IMR-90 (cell line): ENCODE results near the gene PID1. TPM values are rescaled to one million over a fixed set of nuclear protein-coding genes. Genes with fewer than 3 reads are reported as not detected.

Experiments used
- ATAC-seq: fragments of 200-7000 bp; cut with Tn5 transposase; 2 replicates; pipeline ENCODE4 v1.9.1; 2020; ENCODE audit warnings: low read depth, mild to moderate bottlenecking, moderate library complexity
- BruUV-seq: library from RNA; stranded (reverse); fragments of 400-500 nt; replicated peaks from 2 replicates; lab custom pipeline; 2021; lab: Mats Ljungman, UMichigan
- CTCF ChIA-PET: fragments of 300-600 bp; formaldehyde crosslinking; extraction: SDS; loops from one replicate; lab custom pipeline; 2021; ENCODE audit warnings: antibody characterized with exemption; lab: Yijun Ruan, JAX
- POLR2A ChIA-PET: fragments of 300-600 bp; sonication (Branson Sonifier 250); formaldehyde crosslinking; loops from one replicate; lab custom pipeline; 2022; ENCODE audit warnings: antibody characterized with exemption; ENCODE audit not compliant: unreplicated experiment; lab: Charles Lee
- DNase-seq: peaks from one replicate; pipeline ENCODE4 v3.0.0; 2013
- H2AFZ ChIP-seq: replicated peaks from 2 replicates; pipeline ENCODE3; 2013; ENCODE audit warnings: low read length, mild to moderate bottlenecking; ENCODE audit not compliant: poor library complexity
- H2AK5ac ChIP-seq: 2 replicates; pipeline ENCODE4 v1.6.1; 2013; ENCODE audit warnings: low read depth, low read length, inconsistent platforms
- H2AK9ac ChIP-seq: replicated peaks from 2 replicates; pipeline ENCODE3; 2013; ENCODE audit warnings: mild to moderate bottlenecking, low read depth, low read length, moderate library complexity; ENCODE audit not compliant: poor library complexity
- H2BK120ac ChIP-seq: 2 replicates; pipeline ENCODE4 v1.6.1; 2013; ENCODE audit warnings: low read depth, low read length, inconsistent platforms
- H2BK15ac ChIP-seq: 3 replicates; pipeline ENCODE4 v1.6.1; 2013; ENCODE audit warnings: low read depth, low read length, inconsistent platforms
- H2BK20ac ChIP-seq: 2 replicates; pipeline ENCODE4 v1.6.1; 2013; ENCODE audit warnings: low read depth, mild to moderate bottlenecking, inconsistent platforms, low read length, moderate library complexity
- H2BK5ac ChIP-seq: 2 replicates; pipeline ENCODE4 v1.6.1; 2013; ENCODE audit warnings: mild to moderate bottlenecking, low read depth, low read length, inconsistent platforms; ENCODE audit not compliant: poor library complexity, severe bottlenecking
- H3K14ac ChIP-seq: replicated peaks from 2 replicates; pipeline ENCODE4 v1.6.1; 2013; ENCODE audit warnings: low read depth, low read length, inconsistent platforms
- H3K18ac ChIP-seq: 2 replicates; pipeline ENCODE4 v1.6.1; 2013; ENCODE audit warnings: low read depth, low read length, control low read depth
- H3K23ac ChIP-seq: 2 replicates; pipeline ENCODE4 v1.6.1; 2013; ENCODE audit warnings: low read depth, low read length, inconsistent platforms
- H3K27ac ChIP-seq: 2 replicates; pipeline ENCODE4 v1.5.1; 2013; ENCODE audit warnings: mild to moderate bottlenecking, control low read depth, low read length; ENCODE audit not compliant: insufficient read depth
- H3K27me3 ChIP-seq: 2 replicates; pipeline ENCODE4 v1.6.1; 2013; ENCODE audit warnings: low read length; ENCODE audit not compliant: control insufficient read depth, insufficient read depth
- H3K36me3 ChIP-seq: 2 replicates; pipeline ENCODE4 v1.6.1; 2013; ENCODE audit warnings: low read length, mixed read lengths; ENCODE audit not compliant: control insufficient read depth, insufficient read depth
- H3K4ac ChIP-seq: 2 replicates; pipeline ENCODE4 v1.6.1; 2013; ENCODE audit warnings: low read depth, low read length, inconsistent platforms
- H3K4me1 ChIP-seq: 2 replicates; pipeline ENCODE4 v1.6.1; 2013; ENCODE audit warnings: low read length, mixed read lengths; ENCODE audit not compliant: control insufficient read depth, insufficient read depth
- H3K4me2 ChIP-seq: 2 replicates; pipeline ENCODE4 v1.6.1; 2013; ENCODE audit warnings: low read depth, mild to moderate bottlenecking, control low read depth, low read length, moderate library complexity
- H3K4me3 ChIP-seq: 2 replicates; pipeline ENCODE4 v1.5.1; 2013; ENCODE audit warnings: low read depth, mild to moderate bottlenecking, control low read depth, low read length, moderate library complexity; ENCODE audit not compliant: insufficient read depth
- H3K56ac ChIP-seq: 2 replicates; pipeline ENCODE4 v1.6.1; 2013; ENCODE audit warnings: low read length, inconsistent platforms; ENCODE audit not compliant: insufficient read depth; ENCODE audit errors: extremely low read depth
- H3K79me1 ChIP-seq, 2 experiments: 2 replicates each; pipeline ENCODE4 v1.6.1; 2013; ENCODE audit warnings: low read length in 2 of 2, inconsistent platforms in 1 of 2, low read depth in 1 of 2
- H3K9ac ChIP-seq: 2 replicates; pipeline ENCODE4 v1.6.1; 2013; ENCODE audit warnings: low read depth, low read length, control low read depth
- H3K9me1 ChIP-seq: 2 replicates; pipeline ENCODE4 v1.6.1; 2013; ENCODE audit warnings: low read length, inconsistent platforms; ENCODE audit not compliant: insufficient read depth
- H3K9me3 ChIP-seq: 2 replicates; pipeline ENCODE4 v1.6.1; 2013; ENCODE audit warnings: low read length; ENCODE audit not compliant: control insufficient read depth, insufficient read depth
- H4K20me1 ChIP-seq: 2 replicates; pipeline ENCODE4 v1.6.1; 2013; ENCODE audit warnings: low read length, inconsistent platforms; ENCODE audit not compliant: insufficient read depth
- H4K5ac ChIP-seq: 2 replicates; pipeline ENCODE4 v1.6.1; 2013; ENCODE audit warnings: mild to moderate bottlenecking, low read depth, low read length, control low read depth
- H4K8ac ChIP-seq, 2 experiments: 2 replicates each; pipeline ENCODE4 v1.6.1; 2013; ENCODE audit warnings: low read depth in 2 of 2, low read length in 2 of 2, control low read depth in 1 of 2, inconsistent platforms in 1 of 2
- H4K91ac ChIP-seq: 2 replicates; pipeline ENCODE4 v1.6.1; 2013; ENCODE audit warnings: low read depth, low read length, inconsistent platforms; ENCODE audit not compliant: insufficient read depth
- BHLHE40 ChIP-seq: fragments of 150-350 bp; IDR thresholded peaks from 2 replicates; pipeline ENCODE4 v1.6.1; 2016; ENCODE audit warnings: mild to moderate bottlenecking, low read depth, low read length
- CEBPB ChIP-seq: IDR thresholded peaks from 2 replicates; pipeline ENCODE4 v1.6.1; 2012; ENCODE audit warnings: low read depth, low read length, improper control_type of control experiment
- CHD1 ChIP-seq: IDR thresholded peaks from 2 replicates; pipeline ENCODE4 v1.6.1; 2012; ENCODE audit warnings: low read depth, low read length, improper control_type of control experiment
- CTCF ChIP-seq: conservative IDR thresholded peaks from 2 replicates; pipeline ENCODE4 v1.5.1; 2012; ENCODE audit warnings: mild to moderate bottlenecking, low read depth, low read length, improper control_type of control experiment
- ELK1 ChIP-seq: fragments of 150-350 bp; IDR thresholded peaks from 2 replicates; pipeline ENCODE4 v1.6.1; 2016; ENCODE audit warnings: low read depth, mild to moderate bottlenecking, low read length, moderate library complexity, borderline replicate concordance
- FOS ChIP-seq: fragments of 150-350 bp; IDR thresholded peaks from 2 replicates; pipeline ENCODE4 v1.6.1; 2016; ENCODE audit warnings: low read depth, low read length
- MAFK ChIP-seq: IDR thresholded peaks from 2 replicates; pipeline ENCODE4 v1.6.1; 2012; ENCODE audit warnings: low read depth, low read length, improper control_type of control experiment
- MAZ ChIP-seq: IDR thresholded peaks from 2 replicates; pipeline ENCODE4 v1.6.1; 2012; ENCODE audit warnings: low read depth, mild to moderate bottlenecking, low read length, improper control_type of control experiment, moderate library complexity, borderline replicate concordance
- MXI1 ChIP-seq: IDR thresholded peaks from 2 replicates; pipeline ENCODE4 v1.6.1; 2012; ENCODE audit warnings: low read depth, mild to moderate bottlenecking, low read length, moderate library complexity, borderline replicate concordance
- NFE2L2 ChIP-seq: fragments of 150-350 bp; IDR thresholded peaks from 2 replicates; pipeline ENCODE4 v1.6.1; 2016; ENCODE audit warnings: low read depth, mild to moderate bottlenecking, low read length
- POLR2A ChIP-seq: IDR thresholded peaks from 2 replicates; pipeline ENCODE4 v1.6.1; 2012; ENCODE audit warnings: mild to moderate bottlenecking, low read depth, low read length
- RAD21 ChIP-seq: IDR thresholded peaks from 2 replicates; pipeline ENCODE4 v1.6.1; 2012; ENCODE audit warnings: low read length, improper control_type of control experiment
- RCOR1 ChIP-seq: IDR thresholded peaks from 2 replicates; pipeline ENCODE4 v1.6.1; 2012; ENCODE audit warnings: mild to moderate bottlenecking, low read length, improper control_type of control experiment; ENCODE audit not compliant: insufficient replicate concordance
- RFX5 ChIP-seq: IDR thresholded peaks from 2 replicates; pipeline ENCODE4 v1.8.0; 2012; ENCODE audit warnings: low read depth, mild to moderate bottlenecking, low read length, moderate library complexity
- SMC3 ChIP-seq: fragments of 150-350 bp; IDR thresholded peaks from 2 replicates; pipeline ENCODE4 v1.6.1; 2016; ENCODE audit warnings: low read depth, mild to moderate bottlenecking, antibody characterized with exemption, low read length, moderate library complexity
- USF2 ChIP-seq: fragments of 150-350 bp; IDR thresholded peaks from 2 replicates; pipeline ENCODE4 v1.6.1; 2017; ENCODE audit warnings: mild to moderate bottlenecking, antibody characterized with exemption, low read length, low read depth
- WGBS, 2 experiments: methylation state at CpG; one replicate each; pipeline versions ENCODE4 v1.1.5 to v1.1.7; 2013; ENCODE audit warnings: missing lambda C conversion rate in 2 of 2; ENCODE audit not compliant: insufficient read length in 1 of 2; ENCODE audit errors: extremely low coverage in 2 of 2; 5-methylcytosine and 5-hydroxymethylcytosine counted together
- dilution Hi-C: fragments of 300-500 bp; cut with HindIII; formaldehyde crosslinking; loops from one replicate; pipeline ENCODE4 v1.14.3; 2018; ENCODE audit warnings: low sequenced_read_pairs; ENCODE audit not compliant: unreplicated experiment
- in situ Hi-C: fragments of 300-500 bp; cut with MboI; formaldehyde crosslinking; loops from 3 replicates; pipeline ENCODE4 v1.14.3; 2019; ENCODE audit warnings: low sequenced_read_pairs, inconsistent platforms, mixed read lengths
- intact Hi-C: fragments of 100-400 bp; cut with micrococcal nuclease; formaldehyde crosslinking; loops from 2 replicates; pipeline ENCODE4 v1.10.0; 2022
- polyA plus RNA-seq, 3 experiments: library from polyadenylated mRNA; depleted of rRNA; stranded (reverse); fragments of >200 nt; gene quantifications; 2 replicates each; pipeline ENCODE4 v1.2.3, GENCODE V29; 2012; ENCODE audit warnings: low replicate concordance in 1 of 3
- total RNA-seq: library from RNA; depleted of rRNA; stranded (reverse); fragments of >200 nt; gene quantifications from 2 replicates; pipeline ENCODE4 v1.2.3, GENCODE V29; 2012

PID1 gene
- total and polyA plus RNA-seq, 2 of the 4 experiments (the other 2 are of a cell fraction), result 0.90 to 1.9 TPM

- no peak overlapping the region for H3K9ac ChIP-seq
- H3K4me3 ChIP-seq, result no peak overlapping the region
- intact Hi-C loops (no loop called here), dilution Hi-C loops (no loop called here), in situ Hi-C loops (no loop called here)
- H4K20me1 ChIP-seq, result no peaks in the 10 kb centered on the region
- H2AK5ac ChIP-seq, result no peak overlapping the region
- H3K36me3 ChIP-seq, result no peaks in the 10 kb centered on the region
- ATAC-seq (no peak), DNase-seq (no peak)
- H4K91ac ChIP-seq, result no peak overlapping the region
- no peak overlapping the region for H3K56ac ChIP-seq
- H2BK120ac ChIP-seq, result no peak overlapping the region
- H3K9me1 ChIP-seq, result no peaks in the 10 kb centered on the region
- no peak overlapping the region for H2AFZ ChIP-seq
- H2BK5ac ChIP-seq, result no peak overlapping the region
- no peak overlapping the region for H3K23ac ChIP-seq
- no peak overlapping the region for H2BK15ac ChIP-seq
- no peak overlapping the region for H3K27ac ChIP-seq
- H3K27me3 ChIP-seq, result no peaks in the 10 kb centered on the region
- no peak overlapping the region for H2AK9ac ChIP-seq
- no CpG with 5 or more reads among the region's 1 CpG for WGBS, 2 experiments
- no peak for TF ChIP-seq CEBPB
- TF ChIP-seq RCOR1, result no peak
- TF ChIP-seq POLR2A, result no peak
- no peak for TF ChIP-seq RFX5
- no peak for TF ChIP-seq CHD1
- no peak for TF ChIP-seq SMC3
- TF ChIP-seq MAZ, result no peak
- TF ChIP-seq MAFK, result no peak
- no peak for TF ChIP-seq NFE2L2
- TF ChIP-seq CTCF, result no peak
- TF ChIP-seq MXI1, result no peak
- TF ChIP-seq RAD21, result no peak
- no peak for TF ChIP-seq BHLHE40
- no peak for TF ChIP-seq USF2
- no peak for TF ChIP-seq ELK1
- TF ChIP-seq FOS, result no peak
- CTCF ChIA-PET, result no interaction called here
- H2BK20ac ChIP-seq, result no peak overlapping the region
- H3K79me1 ChIP-seq, result no peaks in the 10 kb centered on the region
- H3K4me1 ChIP-seq, result no peaks in the 10 kb centered on the region
- POLR2A ChIA-PET, result no interaction called here
- no TSS peak for BruUV-seq
- H3K14ac ChIP-seq, result no peak overlapping the region
- no peak overlapping the region for H4K5ac ChIP-seq
- H3K4me2 ChIP-seq, result no peak overlapping the region
- no peak overlapping the region for H4K8ac ChIP-seq
- H3K4ac ChIP-seq, result no peak overlapping the region
- H3K9me3 ChIP-seq, result peaks cover 8% of the 10 kb centered on the region
- H3K18ac ChIP-seq, result no peak overlapping the region
Measured at GRCh38 chr2:229080172-229080571, 190.9 kb downstream of the PID1 start.
